Urinary bladder (tissue), 4 donors: ENCODE results near the gene GRK3. TPM values are rescaled to one million over a fixed set of nuclear protein-coding genes. Genes with fewer than 3 reads are reported as not detected.

Experiments
- DNase-seq: peaks from one replicate; pipeline ENCODE4 v3.0.0-alpha.2; 2015; ENCODE audit errors: extremely low spot score
- H3K27ac ChIP-seq: one replicate; pipeline ENCODE4 v1.5.1; 2013; ENCODE audit warnings: low read depth, mild to moderate bottlenecking, moderate library complexity
- H3K36me3 ChIP-seq: one replicate; pipeline ENCODE4 v1.6.1; 2013; ENCODE audit warnings: mild to moderate bottlenecking, moderate library complexity; ENCODE audit not compliant: insufficient read depth
- H3K4me1 ChIP-seq: one replicate; pipeline ENCODE4 v1.6.1; 2013; ENCODE audit warnings: mild to moderate bottlenecking, moderate library complexity; ENCODE audit not compliant: insufficient read depth
- H3K4me3 ChIP-seq: one replicate; pipeline ENCODE4 v1.5.1; 2013; ENCODE audit warnings: low read depth, low read length
- WGBS: extraction: QIAGEN DNeasy Blood & Tissue Kit; methylation state at CpG from one replicate; pipeline ENCODE4 v1.1.7; 2013; 5-methylcytosine and 5-hydroxymethylcytosine counted together
- polyA plus RNA-seq: library from polyadenylated mRNA; stranded (reverse); fragments of 200-250 nt; gene quantifications from one replicate; pipeline ENCODE4 v1.2.3, GENCODE V29; 2013
- total RNA-seq: library from RNA; depleted of rRNA; stranded (reverse); fragments of >200 nt; gene quantifications from one replicate; pipeline ENCODE4 v1.2.3, GENCODE V29; 2014
- donor health status: healthy with polysubstance abuse.
- donor health status: healthy.

GRK3 gene
- total and polyA plus RNA-seq, 2 donors, result 2.7 to 15.8 TPM

- Histone ChIP-seq H3K4me3 (no peak overlapping the region), H3K27ac (no peak overlapping the region), H3K36me3 (no peaks in the 10 kb centered on the region), H3K4me1 (no peaks in the 10 kb centered on the region)
- WGBS, result 69% methylated on average over 7 of the region's 7 CpGs
- no peak for DNase-seq
Observed at GRCh38 chr22:25745341-25746011, 181.0 kb downstream of the GRK3 start.

GRCh38 chr22:25746012-25746373, 181.5 kb downstream of the GRK3 start:
- Histone ChIP-seq H3K27ac (no peak overlapping the region), H3K4me1 (no peaks in the 10 kb centered on the region)
- 15% methylated on average over 1 of the region's 1 CpG for WGBS

DNA sequence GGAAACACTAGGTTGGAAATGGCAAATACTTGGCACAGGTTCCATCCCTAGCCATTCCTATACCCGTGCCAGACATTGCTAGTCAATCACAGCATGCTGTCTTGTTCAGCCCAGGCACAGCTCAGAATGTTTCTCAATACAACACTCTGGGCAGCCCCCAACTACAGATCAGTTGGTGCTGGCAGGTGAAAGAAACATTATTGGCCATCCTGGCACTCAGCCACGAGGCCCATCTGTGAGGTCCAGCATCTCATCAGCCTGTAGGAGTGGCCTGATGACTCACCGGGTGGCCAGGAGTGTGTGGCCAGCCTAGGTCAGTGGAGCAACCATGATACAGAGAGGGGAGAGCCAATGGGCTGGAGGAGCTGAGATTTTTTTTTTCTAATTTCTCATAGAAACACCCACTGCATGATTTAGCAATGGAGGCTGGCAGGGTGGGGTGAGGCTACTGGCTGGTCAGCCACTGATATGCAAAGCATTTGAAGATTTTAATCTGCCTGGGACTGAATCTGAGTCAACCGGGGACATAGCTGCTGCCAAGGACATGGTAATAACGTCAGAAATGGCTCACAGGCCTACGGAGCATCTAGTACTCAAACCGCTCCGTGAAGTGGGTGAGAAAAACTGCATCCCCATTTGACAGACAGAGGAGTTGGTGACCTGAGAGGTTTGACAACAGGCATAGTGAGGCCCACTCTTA, 182.9 kb downstream of the GRK3 start:
- Histone ChIP-seq H3K36me3 (no peaks in the 10 kb centered on the region), H3K27ac (no peak overlapping the region), H3K4me3 (no peak overlapping the region), H3K4me1 (no peaks in the 10 kb centered on the region)
- 46% methylated on average over 8 of the region's 8 CpGs for WGBS
- DNase-seq, result no peak

More at GRCh38 chr22:25746012-25746373, 181.5 kb downstream of the GRK3 start:
- Histone ChIP-seq H3K36me3 (no peaks in the 10 kb centered on the region), H3K4me3 (no peak overlapping the region)
- no peak for DNase-seq

GRCh38 chr22:25748140-25748539, 183.7 kb downstream of the GRK3 start:
- Histone ChIP-seq H3K36me3 (no peaks in the 10 kb centered on the region), H3K27ac (no peak overlapping the region), H3K4me1 (no peaks in the 10 kb centered on the region), H3K4me3 (no peak overlapping the region)
- no peak for DNase-seq
- WGBS, result 87% methylated on average over 5 of the region's 5 CpGs

- WGBS, result 66% methylated on average over 2 of the region's 2 CpGs
- no peak overlapping the region for H3K4me3 ChIP-seq
Observed at GRCh38 chr22:25748704-25749103, 184.2 kb downstream of the GRK3 start.

GRCh38 chr22:25749420-25750169, 185.1 kb downstream of the GRK3 start:
- H3K4me1 ChIP-seq, result no peaks in the 10 kb centered on the region
- no peak overlapping the region for H3K4me3 ChIP-seq
- no peak for DNase-seq
- H3K36me3 ChIP-seq, result no peaks in the 10 kb centered on the region
- 78% methylated on average over 10 of the region's 10 CpGs for WGBS
- no peak overlapping the region for H3K27ac ChIP-seq

More at GRCh38 chr22:25748704-25749103, 184.2 kb downstream of the GRK3 start:
- Histone ChIP-seq H3K36me3 (no peaks in the 10 kb centered on the region), H3K27ac (no peak overlapping the region), H3K4me1 (no peaks in the 10 kb centered on the region)
- DNase-seq, result no peak

- Histone ChIP-seq H3K4me3 (no peak overlapping the region), H3K36me3 (no peaks in the 10 kb centered on the region), H3K27ac (no peak overlapping the region), H3K4me1 (no peaks in the 10 kb centered on the region)
- WGBS, result 55% methylated on average over 6 of the region's 6 CpGs
- no peak for DNase-seq
Observed at GRCh38 chr22:25750569-25751173, 186.2 kb downstream of the GRK3 start.

GRCh38 chr22:25751174-25751581, 186.7 kb downstream of the GRK3 start:
- DNase-seq, result no peak
- WGBS, result 54% methylated on average over 4 of the region's 4 CpGs
- H3K4me1 ChIP-seq, result no peaks in the 10 kb centered on the region
- H3K36me3 ChIP-seq, result no peaks in the 10 kb centered on the region
- H3K4me3 ChIP-seq, result no peak overlapping the region
- H3K27ac ChIP-seq, result no peak overlapping the region

- Histone ChIP-seq H3K4me1 (no peaks in the 10 kb centered on the region), H3K36me3 (no peaks in the 10 kb centered on the region), H3K27ac (no peak overlapping the region), H3K4me3 (no peak overlapping the region)
- 93% methylated on average over 48 of the region's 48 CpGs for WGBS
- DNase-seq, result no peak
Observed at GRCh38 chr22:25752615-25753214, 188.2 kb downstream of the GRK3 start.

DNA sequence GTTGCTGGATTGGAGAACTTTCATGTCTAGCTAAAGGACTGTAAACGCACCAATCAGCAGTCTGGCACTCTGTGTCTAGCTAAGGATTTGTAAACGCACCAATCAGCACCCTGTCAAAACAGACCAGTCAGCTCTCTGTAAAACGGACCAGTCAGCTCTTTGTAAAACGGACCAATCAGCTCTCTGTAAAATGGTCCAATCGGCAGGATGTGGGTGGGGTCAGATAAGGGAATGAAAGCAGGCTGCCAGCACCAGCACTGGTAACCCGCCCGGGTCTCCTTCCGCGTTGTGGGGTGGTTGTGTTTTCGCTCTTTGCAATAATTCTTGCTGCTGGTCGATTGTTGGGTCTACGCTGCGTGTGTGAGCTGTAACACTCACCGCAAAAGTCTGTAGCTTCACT, 188.8 kb downstream of the GRK3 start:
- Histone ChIP-seq H3K27ac (no peak overlapping the region), H3K4me1 (no peaks in the 10 kb centered on the region), H3K4me3 (no peak overlapping the region), H3K36me3 (no peaks in the 10 kb centered on the region)
- WGBS, result 89% methylated on average over 14 of the region's 14 CpGs
- no peak for DNase-seq

DNA sequence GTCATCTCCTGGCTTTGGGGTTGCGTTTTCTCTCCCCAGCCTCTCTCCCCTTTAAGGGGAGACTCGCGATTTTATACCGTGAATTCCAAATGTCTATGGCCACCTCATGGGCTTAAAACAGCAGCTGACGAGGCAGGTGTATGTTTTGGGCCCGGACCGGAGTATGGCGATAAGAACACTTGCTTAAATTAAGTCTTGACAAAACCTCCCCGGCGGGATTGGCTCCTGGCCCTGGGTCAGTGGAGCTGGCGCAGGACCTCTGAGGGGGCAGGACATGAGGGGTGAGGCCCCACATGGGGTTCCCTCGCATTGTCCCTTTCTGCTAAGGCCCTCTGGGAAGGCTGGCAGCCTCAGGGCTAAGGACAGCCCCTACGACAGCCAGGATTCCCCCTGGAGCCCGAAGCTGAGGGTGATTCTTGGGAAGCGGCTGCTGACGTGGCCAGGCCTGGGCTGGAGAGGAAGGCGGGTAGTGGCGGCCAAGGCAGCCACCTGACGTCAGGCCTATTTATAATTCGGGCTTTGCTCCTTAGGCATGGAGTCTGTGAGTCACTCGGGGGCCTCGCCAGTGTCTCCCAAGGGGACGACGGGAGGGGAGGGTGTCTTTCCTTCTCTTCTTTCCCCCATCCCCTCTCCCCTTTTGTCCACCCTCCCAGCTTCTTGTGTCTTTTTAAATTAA, 190.2 kb downstream of the GRK3 start:
- Histone ChIP-seq H3K36me3 (no peaks in the 10 kb centered on the region), H3K4me3 (no peak overlapping the region), H3K4me1 (no peaks in the 10 kb centered on the region), H3K27ac (no peak overlapping the region)
- WGBS, result 54% methylated on average over 24 of the region's 24 CpGs
- DNase-seq, result no peak

DNA sequence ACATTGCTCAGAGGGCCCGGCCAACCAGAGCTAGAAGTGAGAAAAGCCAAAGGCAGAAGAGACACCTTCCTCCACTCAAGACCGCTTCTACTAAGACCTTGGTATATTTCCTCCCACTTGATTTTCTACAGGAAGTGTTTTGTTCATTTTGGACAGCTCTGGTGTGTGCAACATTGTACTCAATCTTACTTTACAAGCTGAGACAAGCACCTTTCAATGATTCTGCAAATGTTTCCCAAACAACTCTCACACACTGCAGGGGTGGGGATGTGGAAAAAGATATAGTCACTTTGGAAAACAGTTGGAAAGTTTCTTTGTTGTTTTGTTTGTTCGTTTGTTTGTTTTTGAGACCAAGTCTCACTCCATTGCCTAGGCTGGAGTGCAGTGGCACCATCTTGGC, 193.2 kb downstream of the GRK3 start:
- Histone ChIP-seq H3K4me1 (no peaks in the 10 kb centered on the region), H3K36me3 (no peaks in the 10 kb centered on the region), H3K27ac (no peak overlapping the region), H3K4me3 (no peak overlapping the region)
- no peak for DNase-seq
- WGBS, result 83% methylated on average over 3 of the region's 3 CpGs

- H3K27ac ChIP-seq, result no peak overlapping the region
- WGBS, result 91% methylated on average over 8 of the region's 8 CpGs
- no peaks in the 10 kb centered on the region for H3K4me1 ChIP-seq
Observed at GRCh38 chr22:25758316-25758715, 193.8 kb downstream of the GRK3 start.

More at GRCh38 chr22:25758316-25758715, 193.8 kb downstream of the GRK3 start:
- DNase-seq, result no peak
- Histone ChIP-seq H3K36me3 (no peaks in the 10 kb centered on the region), H3K4me3 (no peak overlapping the region)
